ENCODE measurements around the gene MICAL3.

Gene MICAL3

DNA sequence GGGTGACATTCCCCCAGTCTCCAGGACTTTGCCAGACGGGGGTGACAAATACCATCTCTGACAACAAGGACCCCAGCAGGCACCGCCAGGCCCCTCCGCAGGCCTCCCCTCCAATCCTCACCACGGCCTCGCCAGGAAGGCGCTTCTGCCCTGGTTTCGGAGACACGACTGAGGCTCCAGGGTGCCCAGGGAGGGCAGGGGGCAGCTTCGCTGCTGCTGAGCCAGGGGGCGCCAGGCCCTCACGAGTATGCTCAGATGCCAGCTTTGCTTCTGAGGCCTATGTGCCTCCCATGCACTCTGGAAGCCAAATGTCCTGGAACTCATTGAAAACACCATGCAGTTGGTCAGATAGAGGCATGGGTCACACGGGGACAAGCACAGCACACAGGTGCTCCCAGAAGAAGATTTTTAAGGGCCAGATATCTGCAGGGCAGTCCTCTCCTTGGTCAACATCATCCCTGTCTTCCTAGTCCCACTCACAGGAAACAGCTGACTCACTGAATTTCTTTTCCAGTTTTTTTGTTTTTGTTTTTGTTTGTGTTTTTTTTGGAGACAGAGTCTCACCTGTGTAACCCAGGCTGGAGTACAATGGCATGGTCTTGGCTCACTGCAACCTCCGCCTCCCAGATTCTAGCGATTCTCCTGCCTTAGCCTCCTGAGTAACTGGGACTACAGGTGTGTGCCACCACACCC is 270.0 kb downstream of the MICAL3 start:
- Histone ChIP-seq H3K27ac (replicated peaks) (no peak overlapping the region), H3K27me3 (ENCODE audit: insufficient read depth, poor library complexity, severe bottlenecking) (no peaks in the 10 kb centered on the region), H3K4me3 (replicated peaks; ENCODE audit: insufficient read depth, low read length) (no peak overlapping the region)
- no peak for DNase-seq (ENCODE audit: low read depth in 1 of 2, low spot score in 1 of 2)
- no peak for TF ChIP-seq GABPA (IDR thresholded peaks at IDR 0.05; ENCODE audit: low read depth)
- no peak for TF ChIP-seq POLR2AphosphoS5 (IDR thresholded peaks at IDR 0.05; ENCODE audit: low read depth)
- TF ChIP-seq REST (IDR thresholded peaks at IDR 0.05; ENCODE audit: insufficient replicate concordance, low read depth): no peak
- TF ChIP-seq SPI1 (IDR thresholded peaks at IDR 0.05; ENCODE audit: borderline replicate concordance, low read depth): no peak
- TF ChIP-seq, protein P1, sequence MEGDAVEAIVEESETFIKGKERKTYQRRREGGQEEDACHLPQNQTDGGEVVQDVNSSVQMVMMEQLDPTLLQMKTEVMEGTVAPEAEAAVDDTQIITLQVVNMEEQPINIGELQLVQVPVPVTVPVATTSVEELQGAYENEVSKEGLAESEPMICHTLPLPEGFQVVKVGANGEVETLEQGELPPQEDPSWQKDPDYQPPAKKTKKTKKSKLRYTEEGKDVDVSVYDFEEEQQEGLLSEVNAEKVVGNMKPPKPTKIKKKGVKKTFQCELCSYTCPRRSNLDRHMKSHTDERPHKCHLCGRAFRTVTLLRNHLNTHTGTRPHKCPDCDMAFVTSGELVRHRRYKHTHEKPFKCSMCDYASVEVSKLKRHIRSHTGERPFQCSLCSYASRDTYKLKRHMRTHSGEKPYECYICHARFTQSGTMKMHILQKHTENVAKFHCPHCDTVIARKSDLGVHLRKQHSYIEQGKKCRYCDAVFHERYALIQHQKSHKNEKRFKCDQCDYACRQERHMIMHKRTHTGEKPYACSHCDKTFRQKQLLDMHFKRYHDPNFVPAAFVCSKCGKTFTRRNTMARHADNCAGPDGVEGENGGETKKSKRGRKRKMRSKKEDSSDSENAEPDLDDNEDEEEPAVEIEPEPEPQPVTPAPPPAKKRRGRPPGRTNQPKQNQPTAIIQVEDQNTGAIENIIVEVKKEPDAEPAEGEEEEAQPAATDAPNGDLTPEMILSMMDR (IDR thresholded peaks at IDR 0.05; ENCODE audit: insufficient read depth, low read length): no peak

- H3K4me3 ChIP-seq (replicated peaks; ENCODE audit: insufficient read depth, low read length): no peak overlapping the region
- TF ChIP-seq POLR2AphosphoS5 (IDR thresholded peaks at IDR 0.05; ENCODE audit: low read depth): no peak
- TF ChIP-seq, protein P1 (IDR thresholded peaks at IDR 0.05; ENCODE audit: insufficient read depth, low read length): no peak
- no peak for TF ChIP-seq GABPA (IDR thresholded peaks at IDR 0.05; ENCODE audit: low read depth)
- TF ChIP-seq REST (IDR thresholded peaks at IDR 0.05; ENCODE audit: insufficient replicate concordance, low read depth): no peak
- no peak for TF ChIP-seq SPI1 (IDR thresholded peaks at IDR 0.05; ENCODE audit: borderline replicate concordance, low read depth)
- no peak for DNase-seq (ENCODE audit: low read depth in 1 of 2, low spot score in 1 of 2)
- no peaks in the 10 kb centered on the region for H3K27me3 ChIP-seq (ENCODE audit: insufficient read depth, poor library complexity, severe bottlenecking)
- H3K27ac ChIP-seq (replicated peaks): no peak overlapping the region
Observed at GRCh38 chr22:17753401-17753989, 270.9 kb downstream of the MICAL3 start.

DNA sequence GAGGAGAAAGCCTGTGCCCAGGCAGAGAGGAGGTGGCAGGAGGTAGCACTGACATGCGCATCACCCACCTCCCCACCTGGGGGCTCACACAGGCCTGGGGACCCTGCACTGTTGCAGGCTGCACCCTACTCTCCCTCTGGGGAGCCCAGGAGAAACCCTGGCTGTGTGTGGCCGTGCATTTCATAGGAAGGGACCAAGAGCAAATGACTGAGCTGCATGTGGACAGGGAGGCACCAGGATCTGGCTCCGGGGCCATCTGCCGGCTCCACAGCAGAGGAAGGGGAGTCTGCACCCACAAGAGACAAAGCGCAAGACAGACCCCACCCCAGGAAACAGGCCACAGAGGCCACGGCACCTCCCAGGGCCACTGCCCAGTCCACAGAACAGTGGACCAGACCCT is 272.8 kb downstream of the MICAL3 start:
- Histone ChIP-seq H3K27ac (replicated peaks) (no peak overlapping the region), H3K4me3 (replicated peaks; ENCODE audit: insufficient read depth, low read length) (no peak overlapping the region), H3K27me3 (ENCODE audit: insufficient read depth, poor library complexity, severe bottlenecking) (no peaks in the 10 kb centered on the region)
- no peak for DNase-seq (ENCODE audit: low read depth in 1 of 2, low spot score in 1 of 2)
- TF ChIP-seq, protein P1 (IDR thresholded peaks at IDR 0.05; ENCODE audit: insufficient read depth, low read length): no peak
- TF ChIP-seq POLR2AphosphoS5 (IDR thresholded peaks at IDR 0.05; ENCODE audit: low read depth): no peak
- TF ChIP-seq GABPA (IDR thresholded peaks at IDR 0.05; ENCODE audit: low read depth): no peak
- TF ChIP-seq SPI1 (IDR thresholded peaks at IDR 0.05; ENCODE audit: borderline replicate concordance, low read depth): no peak
- no peak for TF ChIP-seq REST (IDR thresholded peaks at IDR 0.05; ENCODE audit: insufficient replicate concordance, low read depth)
